ENCODE measurements around the gene TSHZ1. TPM values are rescaled to one million over a fixed set of nuclear protein-coding genes. Genes with fewer than 3 reads are reported as not detected.
"Not testable (repeated sequence)": the region's sequence is repeated elsewhere in the genome, so short reads cannot be mapped to it uniquely, and the experiment has no call there.

TSHZ1 gene
- total RNA-seq, 1 donor from 2014 or later = 12.1 TPM

DNA sequence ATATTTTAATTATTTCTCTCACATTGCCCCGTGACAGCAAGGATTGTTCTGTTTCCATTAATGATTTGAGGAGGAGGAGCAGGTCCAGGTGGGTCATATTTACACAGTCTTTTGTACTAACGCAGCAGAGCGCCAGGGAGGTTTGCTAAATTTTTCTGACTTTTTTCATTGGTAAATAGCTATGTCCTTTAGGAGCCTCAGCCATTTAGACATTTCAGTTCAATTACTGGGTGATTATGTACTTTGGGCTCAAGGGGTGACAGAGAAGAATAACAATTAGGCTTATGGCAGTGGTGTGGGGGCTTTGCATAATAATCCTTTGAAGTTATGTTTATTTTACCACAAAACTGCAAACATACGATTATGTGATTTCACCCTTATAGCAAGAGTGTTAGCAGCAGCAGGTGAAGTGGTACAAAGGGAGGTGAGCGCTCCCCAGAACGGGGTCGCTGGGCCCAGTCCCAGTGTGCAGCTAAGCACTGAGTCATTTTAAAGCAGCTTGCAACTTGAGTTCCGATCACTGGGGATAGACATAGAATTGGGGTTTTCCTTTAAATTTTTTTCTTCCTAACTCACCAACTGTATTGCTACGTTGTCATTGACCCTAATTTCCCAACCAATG, 80.3 kb downstream of the TSHZ1 start:
- DNase-seq (ENCODE audit: low spot score) (no peak), ATAC-seq (peak; percentile 91)

DNA sequence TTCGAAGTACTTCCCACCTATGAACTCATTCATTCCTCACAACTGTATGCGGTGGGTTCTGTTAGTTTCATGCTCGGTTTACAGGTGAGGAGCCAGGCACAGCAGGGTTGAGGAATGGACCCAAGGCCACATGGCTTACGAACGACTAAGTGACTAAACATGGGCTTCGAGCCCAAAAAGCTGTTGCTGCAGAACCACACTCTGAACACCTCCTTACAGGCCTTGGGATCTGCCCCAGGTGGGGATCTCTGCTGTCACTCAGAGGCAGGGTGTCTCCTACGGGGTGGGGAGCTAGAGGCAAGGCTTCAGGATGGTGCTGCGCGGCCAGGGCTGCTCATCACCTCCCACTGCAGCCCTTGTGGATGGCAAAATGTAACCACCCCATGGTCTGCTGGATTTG, 80.9 kb downstream of the TSHZ1 start:
- peak; percentile 42 for ATAC-seq

DNA sequence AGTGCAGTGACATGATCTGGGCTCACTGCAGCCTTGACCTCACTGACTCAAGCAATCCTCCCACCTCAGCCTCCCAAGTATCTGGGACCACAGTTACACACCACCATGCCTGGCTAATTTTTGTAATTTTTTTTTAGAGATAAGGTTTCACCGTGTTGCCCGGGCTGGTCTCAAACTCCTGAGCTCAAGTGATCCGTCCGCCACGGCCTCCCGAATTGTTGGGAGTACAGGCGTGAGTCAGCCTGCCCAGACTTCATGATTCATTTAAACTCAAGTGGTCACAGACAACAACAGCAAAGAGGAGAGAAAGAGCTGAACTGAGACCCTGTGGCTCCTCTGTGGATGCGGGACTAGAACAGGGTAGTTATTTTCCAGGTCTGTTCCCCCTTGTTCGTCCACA, 83.0 kb downstream of the TSHZ1 start:
- ATAC-seq = no peak

More for the DNA sequence above, 80.9 kb downstream of the TSHZ1 start:
- no peak for DNase-seq (ENCODE audit: low spot score)

DNA sequence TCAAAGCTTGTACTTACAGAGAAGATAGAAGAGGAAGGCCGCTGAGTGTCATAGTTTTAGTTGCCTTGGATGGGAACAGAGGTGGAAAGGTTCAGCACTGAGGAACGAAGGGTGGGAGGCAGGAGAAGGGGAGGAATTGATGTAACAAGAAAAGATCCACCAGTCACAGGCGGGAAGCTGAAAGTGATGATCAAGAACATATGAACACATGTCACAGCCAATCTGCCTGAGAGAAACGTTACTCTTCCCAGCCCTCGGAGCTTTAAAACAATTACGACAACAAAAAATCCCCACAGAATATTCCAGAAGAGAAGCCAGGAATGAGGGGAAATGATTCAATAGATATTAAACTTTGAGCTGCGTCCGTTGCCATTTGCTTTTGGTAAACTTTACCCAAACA, 87.1 kb downstream of the TSHZ1 start:
- ATAC-seq (no peak), DNase-seq (ENCODE audit: low spot score) (no peak)

More for the DNA sequence above, 83.0 kb downstream of the TSHZ1 start:
- no peak for DNase-seq (ENCODE audit: low spot score)

DNA sequence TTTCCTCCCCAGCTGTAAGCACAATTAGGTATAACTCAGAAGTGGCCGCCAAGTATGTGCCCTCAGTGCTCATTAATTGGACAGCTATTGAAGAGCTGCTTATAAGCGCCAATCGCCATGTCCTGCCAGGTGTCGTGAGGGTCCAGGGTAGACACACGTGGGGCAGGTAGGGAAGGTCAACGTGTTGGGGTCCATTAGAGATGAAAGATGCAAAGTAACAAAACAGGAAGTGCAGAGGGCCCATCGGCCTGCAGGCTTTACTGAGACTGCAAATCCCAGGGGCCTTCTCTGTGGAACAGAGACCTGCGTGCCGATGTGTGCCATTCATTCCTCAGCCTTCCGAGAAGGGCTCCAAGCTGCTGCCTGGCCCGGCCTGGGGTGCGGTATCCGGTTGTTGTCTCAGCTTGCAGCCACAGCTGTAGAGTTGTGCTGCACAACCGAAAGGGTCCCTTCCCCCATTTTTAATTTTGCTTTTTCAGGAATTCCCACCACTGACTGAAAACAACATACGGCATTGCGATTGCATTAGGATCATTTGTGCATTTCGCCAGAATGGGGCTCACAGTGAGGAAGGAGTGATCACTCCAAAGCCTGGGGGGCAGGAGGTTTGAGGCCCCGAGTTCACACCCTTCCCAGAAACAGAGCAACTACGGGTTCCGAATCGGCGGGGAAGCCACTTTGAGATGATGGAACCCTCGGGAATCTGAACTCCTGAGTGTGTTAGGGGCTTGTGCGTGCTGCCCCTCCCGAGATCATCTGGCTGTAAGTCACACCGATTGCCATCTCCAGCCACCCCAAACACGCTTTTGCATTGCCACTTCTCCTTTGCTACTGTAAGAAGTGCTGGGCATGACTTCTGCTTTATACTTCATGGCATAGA, 94.3 kb downstream of the TSHZ1 start:
- ATAC-seq (no peak), DNase-seq (ENCODE audit: low spot score) (no peak)

DNA sequence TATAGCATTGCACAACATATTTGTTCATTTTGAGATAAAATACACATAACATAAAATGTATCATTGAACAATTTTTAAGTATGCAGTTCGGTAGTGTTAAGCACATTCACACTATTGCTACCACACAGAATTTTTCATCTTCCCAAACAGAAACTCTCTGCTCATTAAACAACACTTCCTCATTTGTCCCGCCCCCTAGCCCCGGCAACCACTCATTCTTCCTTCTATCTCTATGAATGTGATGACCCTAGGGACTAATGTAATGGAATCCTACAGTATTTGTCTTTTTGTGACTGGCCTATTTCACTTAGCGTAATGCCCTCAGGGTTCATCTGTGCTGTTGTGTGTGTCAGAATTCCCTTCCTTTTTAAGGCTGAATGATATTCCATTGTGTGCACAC, 95.4 kb downstream of the TSHZ1 start:
- DNase-seq (ENCODE audit: low spot score) = no peak
- ATAC-seq = no peak

DNA sequence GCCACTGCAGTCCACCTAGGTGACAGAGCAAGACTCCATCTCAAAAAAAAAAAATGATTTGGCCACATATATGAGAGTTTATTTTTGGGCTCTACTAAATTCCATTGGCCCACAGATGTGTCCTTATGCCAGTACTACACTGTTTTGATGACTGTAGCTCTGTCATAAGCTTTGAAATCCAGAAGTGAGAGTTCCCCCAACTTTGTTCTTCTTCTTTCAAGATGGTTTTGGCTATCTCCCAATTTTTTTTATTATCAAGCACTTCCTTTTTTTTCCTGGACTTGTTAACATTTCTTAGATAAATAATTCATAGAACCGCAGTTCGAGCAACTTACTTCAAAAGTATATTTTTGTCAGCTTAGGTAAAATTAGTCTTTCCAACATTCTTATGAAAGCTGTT, 96.9 kb downstream of the TSHZ1 start:
- DNase-seq (ENCODE audit: low spot score) (no peak), ATAC-seq (no peak)

DNA sequence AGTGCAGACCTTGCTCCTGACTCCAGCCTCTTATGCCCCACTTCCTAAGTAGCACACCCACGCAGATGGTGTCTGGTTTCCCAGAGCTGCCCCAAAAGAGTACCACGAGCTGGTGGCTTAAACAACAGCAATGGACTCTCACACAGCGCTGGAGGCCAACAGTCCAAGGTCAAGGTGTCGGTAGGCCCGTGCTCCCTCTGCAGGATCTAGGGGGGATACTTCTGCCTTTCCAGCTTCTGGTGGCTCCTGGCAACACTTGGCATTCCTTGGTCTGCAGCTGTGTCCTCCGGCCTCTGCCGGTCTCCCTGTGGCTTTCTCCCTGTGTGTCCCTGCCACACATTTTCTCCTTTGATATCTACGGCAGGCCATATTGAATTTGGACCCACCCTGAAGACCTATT, 99.0 kb downstream of the TSHZ1 start:
- ATAC-seq = no peak
- DNase-seq (ENCODE audit: low spot score) = no peak

DNA sequence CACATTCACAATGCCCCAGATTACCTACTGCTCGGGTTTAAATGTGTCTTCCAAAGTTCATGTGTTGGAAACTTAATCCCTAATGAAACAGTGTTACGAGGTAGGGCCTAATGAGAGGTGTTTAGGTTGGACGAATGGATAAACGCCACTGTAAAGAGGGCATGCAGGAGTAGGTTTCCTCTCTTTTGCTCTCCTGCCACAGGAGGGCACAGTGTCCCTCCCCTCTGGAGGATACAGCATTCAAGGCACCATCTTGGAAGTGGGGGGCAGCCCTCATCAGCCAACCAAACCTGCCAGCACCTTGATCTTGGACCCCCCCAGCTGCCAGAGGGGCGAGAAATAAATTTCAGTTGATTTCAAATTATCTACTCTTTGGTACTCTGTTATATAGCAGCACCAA, 103.5 kb downstream of the TSHZ1 start:
- ATAC-seq = peak; percentile 14
- no peak for DNase-seq (ENCODE audit: low spot score)

DNA sequence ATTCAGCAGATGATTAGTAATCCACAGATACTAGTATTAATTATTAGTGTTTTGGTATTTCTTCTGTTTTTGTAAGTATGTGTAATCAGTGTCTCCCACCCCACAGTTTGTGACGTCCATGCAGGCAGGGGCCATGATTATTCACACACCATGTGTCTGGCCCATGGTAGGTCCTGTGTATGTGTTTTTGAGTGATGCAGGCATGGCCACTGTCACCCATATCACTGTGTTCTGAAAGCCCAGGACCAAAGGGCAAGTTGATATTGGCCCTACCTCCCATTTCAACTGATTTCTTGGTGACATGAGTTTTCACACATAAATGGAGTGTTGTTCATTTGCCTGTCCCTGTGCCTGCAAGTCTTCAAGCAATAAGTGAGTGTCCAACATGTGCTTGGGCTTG, 104.0 kb downstream of the TSHZ1 start:
- ATAC-seq (peak; percentile 95), DNase-seq (ENCODE audit: low spot score) (peak; percentile 64)

DNA sequence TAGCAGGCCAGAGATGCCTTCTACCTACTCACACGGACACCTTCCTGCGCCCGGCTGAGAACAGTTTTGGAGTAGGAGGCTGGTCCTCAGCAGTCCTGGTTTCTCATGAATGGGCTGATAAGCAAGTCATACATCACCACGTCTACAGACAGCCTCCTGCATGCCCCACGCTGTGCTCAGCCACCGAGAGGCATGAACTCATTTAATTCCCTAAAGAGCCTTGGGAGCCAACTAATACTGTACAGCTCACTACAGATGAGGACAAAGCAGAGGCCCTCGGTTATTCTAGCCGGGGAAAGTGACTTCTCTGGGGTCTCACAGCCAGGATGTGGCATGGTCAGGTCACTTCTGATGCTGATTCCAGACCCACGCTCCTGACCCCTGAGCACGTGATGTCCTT, 105.6 kb downstream of the TSHZ1 start:
- ATAC-seq = no peak
- no peak for DNase-seq (ENCODE audit: low spot score)

DNA sequence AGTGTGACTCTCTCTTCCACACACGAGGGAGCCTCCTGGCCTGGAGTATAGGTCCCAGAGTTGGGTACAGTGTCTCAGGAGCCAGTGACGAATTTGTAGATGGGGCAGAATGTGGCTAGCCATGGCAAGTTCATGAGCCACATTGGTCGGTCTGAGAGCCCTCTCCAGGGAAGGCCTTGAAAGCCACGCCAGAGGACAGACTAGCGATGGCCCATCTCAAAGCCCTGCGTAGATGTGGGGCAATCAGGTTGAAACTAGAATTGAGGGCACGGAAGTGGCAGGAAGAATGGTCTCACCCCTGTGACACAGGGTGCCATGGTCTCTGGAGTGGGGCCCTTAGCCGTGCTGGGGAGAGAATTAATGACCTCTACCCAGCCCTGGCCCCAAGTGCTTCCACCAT, 106.2 kb downstream of the TSHZ1 start:
- DNase-seq (ENCODE audit: low spot score) (no peak), ATAC-seq (no peak)

DNA sequence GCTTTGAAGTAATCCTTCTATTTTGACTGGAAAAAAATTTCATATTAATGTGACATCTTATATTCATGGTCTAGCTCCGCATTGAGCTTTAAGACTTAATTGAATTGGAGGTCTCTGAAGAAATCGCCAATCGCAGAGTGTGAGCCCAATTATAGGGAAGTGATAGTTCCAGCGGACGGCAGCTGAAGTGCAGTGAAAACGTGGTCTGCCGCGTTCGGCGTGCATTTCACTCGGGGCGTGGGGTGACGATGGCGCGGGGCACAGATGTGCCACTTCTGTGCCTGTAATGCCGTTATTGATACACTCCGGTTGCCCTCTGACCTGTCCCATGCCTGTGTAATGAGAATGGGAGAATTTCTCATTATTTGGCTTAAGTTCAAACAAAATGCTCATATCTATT, 106.7 kb downstream of the TSHZ1 start:
- ATAC-seq (no peak), DNase-seq (ENCODE audit: low spot score) (no peak)

DNA sequence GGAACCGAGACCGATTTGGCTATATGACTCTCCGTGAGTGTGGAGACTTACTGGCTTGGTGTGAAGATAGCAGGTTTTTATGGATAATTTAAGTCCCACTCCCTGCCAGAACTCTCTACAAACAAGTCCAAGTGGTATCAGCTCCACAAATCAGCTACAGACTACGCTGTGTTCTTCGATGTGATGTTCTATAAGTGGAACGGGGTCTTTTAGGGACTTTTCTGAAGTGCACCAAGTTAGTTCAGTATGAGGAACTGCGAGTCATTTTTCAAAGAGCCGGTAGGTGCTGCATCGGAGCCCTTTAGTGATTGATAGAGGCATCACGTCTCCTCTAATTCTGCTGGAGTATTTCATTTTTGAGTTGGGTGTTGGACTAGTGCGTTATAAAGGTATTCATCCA, 107.1 kb downstream of the TSHZ1 start:
- ATAC-seq (no peak), DNase-seq (ENCODE audit: low spot score) (no peak)

DNA sequence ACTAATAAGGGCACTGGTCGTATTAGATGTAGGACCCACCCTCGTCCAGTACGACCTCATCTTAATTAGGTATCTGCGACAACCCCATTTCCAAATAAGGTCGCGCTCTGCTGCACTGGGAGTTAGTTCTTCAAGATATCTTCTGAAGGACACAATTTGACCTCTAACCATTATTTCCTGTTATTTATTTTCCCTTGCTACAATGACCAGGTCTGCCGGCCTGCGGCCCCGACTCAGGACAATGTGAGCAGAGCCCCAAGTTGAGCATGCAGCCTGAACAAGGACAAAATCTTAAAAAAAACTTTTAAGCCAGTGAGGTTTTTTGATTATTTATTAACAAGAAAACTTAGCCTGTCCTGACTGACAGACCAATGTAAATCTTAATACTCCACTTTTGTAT, 109.3 kb downstream of the TSHZ1 start:
- DNase-seq (ENCODE audit: low spot score) = no peak
- no peak for ATAC-seq

DNA sequence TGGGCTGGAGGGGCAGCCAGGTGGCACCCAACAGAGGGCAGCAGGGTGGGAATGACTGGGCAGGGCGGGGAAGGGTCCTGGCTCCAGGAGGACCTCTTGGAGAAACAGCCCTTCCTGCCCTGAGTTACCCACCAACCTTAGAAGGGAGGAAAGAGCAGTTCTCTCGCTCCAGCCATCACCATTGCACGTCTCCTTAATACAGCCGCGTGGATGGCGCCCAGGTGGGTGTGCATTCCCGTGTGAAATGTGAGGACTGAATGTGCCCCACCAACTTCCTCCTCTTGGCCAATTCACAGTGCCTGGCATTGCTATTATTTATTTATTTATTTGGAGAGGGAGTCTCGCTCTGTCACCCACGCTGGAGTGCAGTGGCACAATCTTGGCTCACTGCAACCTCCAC, 109.9 kb downstream of the TSHZ1 start:
- DNase-seq (ENCODE audit: low spot score) (no peak), ATAC-seq (no peak)

DNA sequence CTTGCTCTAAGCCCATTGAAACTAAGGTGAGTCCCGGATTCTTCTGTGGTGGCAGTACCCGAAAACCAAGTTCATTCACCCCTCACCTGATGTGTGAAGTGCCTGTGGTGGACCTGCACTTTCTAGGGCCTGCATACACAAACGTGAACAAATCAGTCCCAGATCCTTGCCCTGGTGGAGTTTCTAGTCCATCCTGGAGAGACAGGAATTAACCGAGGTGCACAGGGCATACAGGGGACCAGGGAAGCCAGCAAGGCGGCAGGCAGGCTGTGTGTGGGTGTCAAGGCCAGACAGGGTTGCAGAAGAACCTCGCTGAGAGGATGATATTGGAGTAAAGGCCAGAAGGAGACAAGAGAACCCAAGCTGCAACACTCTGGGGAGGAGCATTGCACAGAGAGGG, 110.8 kb downstream of the TSHZ1 start:
- DNase-seq (ENCODE audit: low spot score) (no peak), ATAC-seq (no peak)

DNA sequence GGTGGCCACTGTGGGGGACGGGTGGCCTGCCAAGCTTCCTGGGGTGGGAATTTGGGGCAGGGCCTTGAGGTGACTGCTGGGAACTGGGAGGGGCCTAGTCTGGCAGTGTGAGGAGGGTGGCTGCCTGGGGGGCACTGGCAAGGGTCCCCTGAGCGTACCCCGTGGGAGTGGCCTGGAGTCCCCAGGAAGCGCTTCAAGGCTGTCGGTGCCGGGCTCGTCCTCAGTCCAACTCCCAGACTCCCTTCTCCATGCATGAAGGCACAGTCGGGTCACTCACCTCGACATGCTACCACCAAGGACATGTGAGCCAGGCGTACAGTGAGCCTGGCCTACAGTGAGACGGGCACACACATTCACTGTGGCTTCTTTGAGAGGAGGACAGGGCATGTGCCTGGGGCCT, 111.6 kb downstream of the TSHZ1 start:
- DNase-seq (ENCODE audit: low spot score) (no peak), ATAC-seq (no peak)

DNA sequence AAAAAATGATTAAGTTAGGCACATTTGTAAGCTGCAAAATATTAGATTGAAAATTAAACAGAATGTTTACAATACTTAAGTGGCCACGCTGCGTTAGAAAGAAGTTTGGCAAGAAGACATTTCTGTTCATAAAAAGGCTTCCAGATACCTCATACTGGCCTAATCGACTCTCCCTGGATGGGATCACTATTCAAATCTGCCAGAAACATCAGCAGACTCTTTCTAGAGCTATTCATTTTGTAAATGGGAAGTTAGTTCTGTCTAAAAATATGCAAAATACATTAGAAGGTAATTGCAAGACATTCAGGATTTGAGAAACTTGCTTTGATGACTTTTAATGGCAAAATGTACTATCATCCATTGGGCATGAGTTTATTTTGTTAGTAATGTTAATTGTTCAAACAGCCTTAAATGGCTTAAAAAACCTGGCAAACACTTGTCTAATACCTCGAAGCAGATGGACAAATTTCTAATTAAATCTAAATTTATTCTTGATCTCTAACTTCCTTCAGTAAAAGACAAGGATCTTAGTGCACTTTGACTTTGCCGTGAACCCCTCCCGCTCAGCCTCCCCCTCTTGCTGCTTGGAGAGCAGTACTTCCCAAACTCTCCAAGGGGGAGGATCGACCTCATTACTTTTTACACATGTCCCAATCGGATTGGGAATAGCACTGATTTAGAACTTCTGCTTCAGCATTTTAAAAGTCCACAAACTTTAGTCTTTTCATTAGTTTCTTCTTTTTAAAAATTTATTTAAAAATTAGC, 113.4 kb downstream of the TSHZ1 start:
- no peak for ATAC-seq
- no peak for DNase-seq (ENCODE audit: low spot score)

DNA sequence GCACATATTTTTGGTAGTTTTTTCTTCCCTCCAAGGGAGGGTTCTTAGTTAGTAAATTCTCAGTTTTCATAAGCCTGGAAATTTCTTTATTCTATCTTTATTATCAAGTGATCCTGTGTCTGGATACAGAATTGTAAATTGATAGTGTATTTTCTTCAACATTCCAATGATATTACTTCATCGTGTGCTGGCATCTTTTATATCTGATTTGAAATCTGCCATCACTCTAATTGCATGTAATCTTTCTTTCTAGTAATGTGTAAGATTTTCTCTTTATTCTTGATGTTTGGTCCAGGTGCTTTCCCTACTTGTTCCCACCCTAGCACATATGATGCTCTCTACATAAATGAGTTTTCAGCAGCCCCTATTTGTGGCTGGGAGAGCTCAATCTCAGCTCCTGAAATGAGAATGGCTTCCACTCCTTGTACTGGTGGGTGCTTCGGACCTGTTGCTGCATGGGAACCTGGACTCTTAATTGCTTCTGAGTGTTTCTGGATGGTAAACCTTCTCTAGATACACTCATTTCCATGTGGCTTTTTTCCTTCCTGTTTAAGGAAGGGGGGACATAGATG, 114.2 kb downstream of the TSHZ1 start:
- ATAC-seq (no peak), DNase-seq (ENCODE audit: low spot score) (no peak)

DNA sequence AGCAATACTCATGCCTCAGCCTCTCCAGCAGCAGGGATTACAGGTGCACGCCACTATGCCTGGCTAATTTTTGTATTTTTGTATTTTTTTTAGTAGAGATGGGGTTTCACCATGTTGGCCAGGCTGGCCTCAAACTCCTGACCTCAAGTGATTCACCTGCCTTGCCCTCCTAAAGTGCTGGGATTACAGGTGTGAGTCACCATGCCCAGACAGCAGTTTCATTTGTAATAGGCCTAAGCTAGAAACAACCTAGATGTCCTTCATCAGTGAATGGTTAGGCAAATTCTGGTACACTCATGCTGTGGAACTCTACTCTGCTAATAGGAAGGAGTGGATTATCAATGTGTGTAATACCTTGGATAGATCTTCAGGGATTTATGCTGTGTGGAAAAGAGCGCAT, 119.2 kb downstream of the TSHZ1 start:
- DNase-seq (ENCODE audit: low spot score); ATAC-seq: not testable (repeated sequence)

Data from left lobe of liver (tissue), 2 donors.